ENCODE measurements around the gene PSMB7. TPM values are rescaled to one million over a fixed set of nuclear protein-coding genes. Genes with fewer than 3 reads are reported as not detected.

Gene PSMB7
- total and polyA plus RNA-seq, 2 of the 8 experiments (the other 6 are each of a cell fraction or from before 2014, with no cell fraction given), result 222 to 357 TPM

DNA sequence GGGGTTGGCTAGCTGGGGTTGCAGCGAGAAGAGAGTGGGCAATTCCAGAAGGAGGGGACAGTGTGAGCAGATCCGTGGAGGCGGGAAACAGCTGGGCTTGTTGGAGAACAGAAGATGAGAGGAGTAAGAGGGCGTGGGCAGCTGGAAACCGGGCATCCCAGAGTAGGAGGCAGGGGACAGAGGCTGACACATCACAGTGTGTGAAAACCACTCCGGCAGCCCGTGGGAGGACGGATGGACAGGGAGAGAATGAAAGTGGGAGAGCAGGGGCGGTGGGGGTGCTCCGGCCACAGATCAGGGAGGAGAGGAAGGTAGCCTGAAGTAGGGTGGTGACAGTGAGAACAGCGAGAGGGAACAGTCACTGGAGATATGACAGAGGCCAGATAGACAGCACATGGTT lies 8.3 kb upstream of the PSMB7 start (continued):
- TF ChIP-seq RAD21 (IDR thresholded peaks at IDR 0.05 in 1 of 2, conservative IDR thresholded peaks at IDR 0.05 in 1 of 2; ENCODE audit: low read depth in 2 of 2, low read length in 2 of 2), result no peak
- no peak for TF ChIP-seq POU5F1 (IDR thresholded peaks at IDR 0.05; ENCODE audit: low read depth, low read length)
- TF ChIP-seq, protein P1, sequence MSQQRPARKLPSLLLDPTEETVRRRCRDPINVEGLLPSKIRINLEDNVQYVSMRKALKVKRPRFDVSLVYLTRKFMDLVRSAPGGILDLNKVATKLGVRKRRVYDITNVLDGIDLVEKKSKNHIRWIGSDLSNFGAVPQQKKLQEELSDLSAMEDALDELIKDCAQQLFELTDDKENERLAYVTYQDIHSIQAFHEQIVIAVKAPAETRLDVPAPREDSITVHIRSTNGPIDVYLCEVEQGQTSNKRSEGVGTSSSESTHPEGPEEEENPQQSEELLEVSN (IDR thresholded peaks at IDR 0.05), result no peak
- TF ChIP-seq CHD2 (IDR thresholded peaks at IDR 0.05; ENCODE audit: low read length), result no peak
- TF ChIP-seq SAP30 (IDR thresholded peaks at IDR 0.05; ENCODE audit: insufficient read depth, insufficient replicate concordance, low read length), result no peak
- no peak for TF ChIP-seq CEBPB (IDR thresholded peaks at IDR 0.05; ENCODE audit: low read depth, low read length)

Measured in H1 (cell line).